HCT116 (cell line): ENCODE results near the gene STAMBPL1.

ENCODE experiments used
- POLR2A ChIP-seq: IDR thresholded peaks from 2 replicates; pipeline ENCODE4 v1.7.0; 2011; ENCODE audit warnings: borderline replicate concordance; ENCODE audit not compliant: insufficient read depth, insufficient read length; ENCODE audit errors: extremely low read depth
- SIN3A ChIP-seq: IDR thresholded peaks from 2 replicates; pipeline ENCODE4 v1.6.1; 2012; ENCODE audit warnings: low read depth
- TF ChIP-seq, protein P1 (sequence below), 3 experiments: fragments of 200-600 bp in 1 of 3; sonication (generic) in 1 of 3; IDR thresholded peaks in 2 of 3; conservative IDR thresholded peaks in 1 of 3; 2 replicates each; pipeline ENCODE4 v1.5.1; 2012 to 2017; ENCODE audit warnings: low read depth in 2 of 3, low read length in 2 of 3, antibody characterized with exemption in 1 of 3, borderline replicate concordance in 1 of 3, control low read depth in 1 of 3, mild to moderate bottlenecking in 1 of 3, mixed read lengths in 1 of 3, mixed run types in 1 of 3, moderate library complexity in 1 of 3; ENCODE audit not compliant: insufficient read depth in 1 of 3

DNA sequence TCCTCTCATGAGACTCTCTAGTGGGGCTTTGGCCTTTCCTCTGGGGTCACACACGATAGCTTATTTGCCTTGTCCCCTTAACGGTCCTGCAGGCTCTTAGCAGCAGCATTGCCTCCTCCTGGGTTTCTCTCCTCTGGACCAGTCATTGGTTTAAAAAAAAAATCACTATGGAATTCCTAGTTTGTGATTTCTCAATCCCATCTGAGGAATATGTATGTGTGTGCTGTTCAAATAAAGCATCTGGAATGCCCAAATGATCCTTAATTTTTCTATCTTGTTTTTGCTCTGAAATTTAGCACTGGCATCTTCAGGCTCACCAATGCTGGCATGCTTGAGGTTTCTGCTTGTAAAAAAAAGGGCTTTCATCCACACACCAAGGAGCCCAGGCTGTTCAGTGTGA is 42.0 kb downstream of the STAMBPL1 start:
- TF ChIP-seq, protein P1, sequence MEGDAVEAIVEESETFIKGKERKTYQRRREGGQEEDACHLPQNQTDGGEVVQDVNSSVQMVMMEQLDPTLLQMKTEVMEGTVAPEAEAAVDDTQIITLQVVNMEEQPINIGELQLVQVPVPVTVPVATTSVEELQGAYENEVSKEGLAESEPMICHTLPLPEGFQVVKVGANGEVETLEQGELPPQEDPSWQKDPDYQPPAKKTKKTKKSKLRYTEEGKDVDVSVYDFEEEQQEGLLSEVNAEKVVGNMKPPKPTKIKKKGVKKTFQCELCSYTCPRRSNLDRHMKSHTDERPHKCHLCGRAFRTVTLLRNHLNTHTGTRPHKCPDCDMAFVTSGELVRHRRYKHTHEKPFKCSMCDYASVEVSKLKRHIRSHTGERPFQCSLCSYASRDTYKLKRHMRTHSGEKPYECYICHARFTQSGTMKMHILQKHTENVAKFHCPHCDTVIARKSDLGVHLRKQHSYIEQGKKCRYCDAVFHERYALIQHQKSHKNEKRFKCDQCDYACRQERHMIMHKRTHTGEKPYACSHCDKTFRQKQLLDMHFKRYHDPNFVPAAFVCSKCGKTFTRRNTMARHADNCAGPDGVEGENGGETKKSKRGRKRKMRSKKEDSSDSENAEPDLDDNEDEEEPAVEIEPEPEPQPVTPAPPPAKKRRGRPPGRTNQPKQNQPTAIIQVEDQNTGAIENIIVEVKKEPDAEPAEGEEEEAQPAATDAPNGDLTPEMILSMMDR (IDR thresholded peaks at IDR 0.05 in 2 of 3, conservative IDR thresholded peaks at IDR 0.05 in 1 of 3; ENCODE audit: borderline replicate concordance in 1 of 3, insufficient read depth in 1 of 3, low read depth in 2 of 3, low read length in 2 of 3) = no peak
- TF ChIP-seq SIN3A = no peak
- TF ChIP-seq POLR2A = no peak
